B cell (primary cell): ENCODE measurements around the gene PLEKHG3. TPM values are rescaled to one million over a fixed set of nuclear protein-coding genes. Genes with fewer than 3 reads are reported as not detected.

Experiments used
- ATAC-seq: fragments of 200-7000 bp; cut with Tn5 transposase; one replicate; pipeline ENCODE4 v1.10.0; 2021; ENCODE audit warnings: low read depth, mild to moderate bottlenecking, moderate number of reproducible peaks, moderate library complexity
- CTCF ChIA-PET: fragments of 350-600 bp; sonication (Branson Sonifier 250); formaldehyde crosslinking; loops from one replicate; lab custom pipeline; 2021; ENCODE audit warnings: antibody characterized with exemption, inconsistent platforms; lab: Charles Lee
- POLR2A ChIA-PET: fragments of 350-600 bp; sonication (Branson Sonifier 250); formaldehyde crosslinking; loops from one replicate; lab custom pipeline; 2021; ENCODE audit warnings: antibody characterized with exemption; lab: Charles Lee
- DNase-seq: peaks from one replicate; pipeline ENCODE4 v3.0.0; 2013
- H2AFZ ChIP-seq: 2 replicates; pipeline ENCODE4 v1.6.1; 2012; ENCODE audit warnings: mild to moderate bottlenecking, low read depth, low read length; ENCODE audit not compliant: insufficient read depth, poor library complexity, severe bottlenecking
- H3K27ac ChIP-seq, 2 donors: 1 replicate in 1 of 2; 2 replicates in 1 of 2; pipeline ENCODE4 v1.5.1; 2012 to 2013; ENCODE audit warnings: low read length in 2 of 2, mild to moderate bottlenecking in 2 of 2, moderate library complexity in 1 of 2
- H3K27me3 ChIP-seq, 4 experiments: fragments of 200-600 bp in 1 of 4; sonication (generic) in 1 of 4; replicated peaks in 1 of 4; 1 replicate in 2 of 4; 2 replicates in 2 of 4; pipeline versions ENCODE4 v1.6.1 to v1.7.0; 2013 to 2016; ENCODE audit warnings: low read length in 3 of 4, mild to moderate bottlenecking in 2 of 4, mixed read lengths in 1 of 4, moderate library complexity in 1 of 4; ENCODE audit not compliant: insufficient read depth in 4 of 4, control insufficient read depth in 3 of 4; ENCODE audit errors: control extremely low read depth in 1 of 4
- H3K36me3 ChIP-seq, 2 experiments: replicated peaks in 1 of 2; 1 replicate in 1 of 2; 2 replicates in 1 of 2; pipeline versions ENCODE4 v1.6.1 to v1.7.1; 2013; ENCODE audit warnings: low read length in 1 of 2; ENCODE audit not compliant: insufficient read depth in 2 of 2, control insufficient read depth in 1 of 2; ENCODE audit errors: control extremely low read depth in 1 of 2, extremely low read depth in 1 of 2
- H3K4me1 ChIP-seq, 2 donors: fragments of 200-600 bp in 1 of 2; sonication (generic) in 1 of 2; 1 replicate in 1 of 2; 2 replicates in 1 of 2; pipeline versions ENCODE4 v1.5.1 to v1.6.1; 2013 to 2017; ENCODE audit warnings: low read length in 2 of 2; ENCODE audit not compliant: control insufficient read depth in 2 of 2, insufficient read depth in 2 of 2
- H3K4me2 ChIP-seq: replicated peaks from 2 replicates; pipeline ENCODE3; 2012; ENCODE audit warnings: mild to moderate bottlenecking, low read depth, low read length; ENCODE audit not compliant: poor library complexity, severe bottlenecking
- H3K4me3 ChIP-seq, 5 experiments: fragments of 200-600 bp in 1 of 5; sonication (generic) in 1 of 5; 1 replicate in 3 of 5; 2 replicates in 2 of 5; pipeline versions ENCODE4 v1.5.1 to v1.7.0; 2011 to 2016; ENCODE audit warnings: low read length in 4 of 5, mild to moderate bottlenecking in 4 of 5, low read depth in 2 of 5, control low read depth in 1 of 5, moderate library complexity in 1 of 5; ENCODE audit not compliant: insufficient read depth in 1 of 5; ENCODE audit errors: control extremely low read depth in 1 of 5, extremely low read depth in 1 of 5
- H3K79me2 ChIP-seq: fragments of 200-600 bp; sonication (generic); one replicate; pipeline ENCODE4 v1.6.0; 2016; ENCODE audit warnings: low read length; ENCODE audit not compliant: control insufficient read depth, insufficient read depth
- H3K9ac ChIP-seq: fragments of 200-600 bp; sonication (generic); 2 replicates; pipeline ENCODE4 v1.6.1; 2017; ENCODE audit warnings: mild to moderate bottlenecking, low read length, moderate library complexity
- H3K9me3 ChIP-seq, 3 donors: one replicate each; pipeline versions ENCODE4 v1.6.1 to v1.7.1; 2013; ENCODE audit warnings: low read length in 2 of 3; ENCODE audit not compliant: control insufficient read depth in 2 of 3, insufficient read depth in 1 of 3; ENCODE audit errors: control extremely low read depth in 1 of 3
- H4K20me1 ChIP-seq: 2 replicates; pipeline ENCODE4 v1.6.0; 2012; ENCODE audit warnings: mild to moderate bottlenecking, low read length; ENCODE audit not compliant: insufficient read depth, control insufficient read depth, poor library complexity, severe bottlenecking
- H3K27ac Mint-ChIP-seq: one replicate; pipeline ENCODE4 v1.8.0; 2021; ENCODE audit warnings: mixed read lengths
- H3K27me3 Mint-ChIP-seq: one replicate; pipeline ENCODE4 v1.8.0; 2021; ENCODE audit warnings: mixed read lengths
- H3K4me1 Mint-ChIP-seq: one replicate; pipeline ENCODE4 v1.8.0; 2021; ENCODE audit warnings: mixed read lengths
- H3K4me3 Mint-ChIP-seq: one replicate; pipeline ENCODE4 v1.8.0; 2021; ENCODE audit warnings: mixed read lengths
- H3K9me3 Mint-ChIP-seq: one replicate; pipeline ENCODE4 v1.8.0; 2022; ENCODE audit warnings: mixed read lengths; ENCODE audit not compliant: insufficient read depth
- EZH2 ChIP-seq: IDR thresholded peaks from 2 replicates; pipeline ENCODE4 v1.6.1; 2012; ENCODE audit warnings: borderline replicate concordance, low read depth, mild to moderate bottlenecking, moderate library complexity, low read length; ENCODE audit not compliant: insufficient read depth, poor library complexity, severe bottlenecking
- WGBS: methylation state at CpG from one replicate; pipeline ENCODE4 v1.1.5; 2013; ENCODE audit warnings: missing lambda C conversion rate; ENCODE audit not compliant: insufficient coverage; 5-methylcytosine and 5-hydroxymethylcytosine counted together
- intact Hi-C: fragments of 100-400 bp; cut with micrococcal nuclease; formaldehyde crosslinking; loops from one replicate; pipeline ENCODE4 v1.10.0; 2022
- polyA plus RNA-seq: library from polyadenylated mRNA; depleted of rRNA; stranded (reverse); fragments of >200 nt; gene quantifications from 2 replicates; pipeline ENCODE4 v1.2.3, GENCODE V29; 2012
- total RNA-seq, 2 donors: library from RNA; stranded (reverse); fragments of 120-200 nt in 1 of 2; gene quantifications; 1 replicate in 1 of 2; 2 replicates in 1 of 2; pipeline versions ENCODE4 v1.2.3 to v1.2.4, GENCODE V29; 2013 to 2022
- TF ChIP-seq, protein P1 (sequence below): fragments of 200-600 bp; IDR thresholded peaks from one replicate; pipeline ENCODE4 v1.8.0; 2022; ENCODE audit warnings: antibody characterized with exemption, mild to moderate bottlenecking

Gene PLEKHG3
- total and polyA plus RNA-seq, 2 donors (not counting 1 experiment from before 2014, with no cell fraction given), result 0.12 to 0.25 TPM

DNA sequence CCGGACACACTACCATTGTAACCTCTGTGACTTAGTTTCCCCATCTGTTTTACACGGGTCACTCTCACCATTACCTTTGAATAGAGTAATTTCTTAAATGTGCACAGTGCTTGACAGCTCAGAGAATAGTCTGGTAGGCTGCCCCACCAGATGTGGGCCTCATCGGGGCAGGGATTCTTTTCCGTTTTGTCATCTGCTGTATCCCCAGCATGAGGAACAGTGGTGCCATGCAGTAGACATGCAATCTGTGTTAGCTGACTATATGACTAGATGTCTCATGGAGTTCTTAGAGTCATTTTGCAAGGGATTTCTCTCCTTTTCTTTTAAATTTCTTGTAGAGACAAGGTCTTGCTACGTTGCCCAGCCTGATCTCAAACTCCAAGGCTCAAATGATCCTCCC is 44.9 kb upstream of the PLEKHG3 start:
- peaks cover 0 to 6% (median 4%) of the 10 kb centered on the region in 4 experiments for H3K27me3 ChIP-seq
- H3K27me3 Mint-ChIP-seq, result peaks cover 26% of the 10 kb centered on the region
- peaks cover 9% of the 10 kb centered on the region for H3K4me1 Mint-ChIP-seq
- H3K9me3 Mint-ChIP-seq, result no peaks in the 10 kb centered on the region
- ATAC-seq (no peak), DNase-seq (no peak)
- WGBS, result 64% methylated on average over 3 of the region's 5 CpGs
- TF ChIP-seq, protein P1, sequence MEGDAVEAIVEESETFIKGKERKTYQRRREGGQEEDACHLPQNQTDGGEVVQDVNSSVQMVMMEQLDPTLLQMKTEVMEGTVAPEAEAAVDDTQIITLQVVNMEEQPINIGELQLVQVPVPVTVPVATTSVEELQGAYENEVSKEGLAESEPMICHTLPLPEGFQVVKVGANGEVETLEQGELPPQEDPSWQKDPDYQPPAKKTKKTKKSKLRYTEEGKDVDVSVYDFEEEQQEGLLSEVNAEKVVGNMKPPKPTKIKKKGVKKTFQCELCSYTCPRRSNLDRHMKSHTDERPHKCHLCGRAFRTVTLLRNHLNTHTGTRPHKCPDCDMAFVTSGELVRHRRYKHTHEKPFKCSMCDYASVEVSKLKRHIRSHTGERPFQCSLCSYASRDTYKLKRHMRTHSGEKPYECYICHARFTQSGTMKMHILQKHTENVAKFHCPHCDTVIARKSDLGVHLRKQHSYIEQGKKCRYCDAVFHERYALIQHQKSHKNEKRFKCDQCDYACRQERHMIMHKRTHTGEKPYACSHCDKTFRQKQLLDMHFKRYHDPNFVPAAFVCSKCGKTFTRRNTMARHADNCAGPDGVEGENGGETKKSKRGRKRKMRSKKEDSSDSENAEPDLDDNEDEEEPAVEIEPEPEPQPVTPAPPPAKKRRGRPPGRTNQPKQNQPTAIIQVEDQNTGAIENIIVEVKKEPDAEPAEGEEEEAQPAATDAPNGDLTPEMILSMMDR, result no peak
- no peak for TF ChIP-seq EZH2
- H3K4me1 ChIP-seq, result peaks cover 0 to 5% of the 10 kb centered on the region in 2 donors
- POLR2A ChIA-PET, result no interaction called here
- no peaks in the 10 kb centered on the region for H3K79me2 ChIP-seq
- H4K20me1 ChIP-seq, result no peaks in the 10 kb centered on the region
- H3K4me3 ChIP-seq, result no peak overlapping the region
- peaks cover 0 to 2% (median 0%) of the 10 kb centered on the region in 3 donors for H3K9me3 ChIP-seq
- peak overlapping the region; percentile 51 for H2AFZ ChIP-seq
- peak overlapping the region; percentile 50 for H3K4me3 Mint-ChIP-seq
- intact Hi-C loops, result no loop called here
- peak overlapping the region; percentile 21 for H3K4me2 ChIP-seq
- peak overlapping the region; percentile 29 for H3K9ac ChIP-seq
- no peak overlapping the region for H3K27ac ChIP-seq
- CTCF ChIA-PET, result no interaction called here
- no peak overlapping the region for H3K27ac Mint-ChIP-seq
- no peaks in the 10 kb centered on the region for H3K36me3 ChIP-seq

DNA sequence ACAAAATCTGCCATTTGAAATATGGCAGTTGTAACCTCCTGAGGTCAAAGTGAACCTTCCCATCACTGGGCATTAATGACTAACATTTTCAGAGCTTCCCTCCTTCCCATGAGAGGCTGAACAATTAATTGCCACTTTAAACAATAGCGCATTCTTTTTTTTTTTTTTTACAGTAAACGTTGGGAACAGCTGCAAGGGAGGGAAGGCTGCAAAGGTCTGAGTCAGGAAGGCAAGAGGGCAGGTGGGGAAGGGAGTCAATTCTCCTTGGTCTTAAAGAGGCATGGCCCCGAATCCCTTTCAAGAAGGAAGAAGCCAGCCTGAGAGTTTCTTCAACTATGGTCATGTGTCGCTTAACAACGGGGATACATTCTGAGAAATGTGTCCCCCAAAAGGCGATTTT is 41.0 kb upstream of the PLEKHG3 start:
- peaks cover 0 to 5% of the 10 kb centered on the region in 2 donors for H3K4me1 ChIP-seq
- no peak overlapping the region for H3K27ac ChIP-seq
- H3K4me2 ChIP-seq, result no peak overlapping the region
- Mint-ChIP-seq H3K9me3 (no peaks in the 10 kb centered on the region), H3K4me1 (peaks cover 9% of the 10 kb centered on the region), H3K4me3 (no peak overlapping the region), H3K27ac (no peak overlapping the region), H3K27me3 (peaks cover 34% of the 10 kb centered on the region)
- no peak overlapping the region for H3K4me3 ChIP-seq
- no peaks in the 10 kb centered on the region for H3K36me3 ChIP-seq
- intact Hi-C loops, result no loop called here
- H4K20me1 ChIP-seq, result no peaks in the 10 kb centered on the region
- TF ChIP-seq EZH2, result no peak
- TF ChIP-seq, protein P1, result no peak
- ATAC-seq (no peak), DNase-seq (no peak)
- peaks cover 0 to 2% (median 0%) of the 10 kb centered on the region in 3 donors for H3K9me3 ChIP-seq
- H3K9ac ChIP-seq, result no peak overlapping the region
- WGBS, result 90% methylated on average over 2 of the region's 6 CpGs
- H2AFZ ChIP-seq, result no peak overlapping the region
- POLR2A ChIA-PET, result no interaction called here
- CTCF ChIA-PET, result no interaction called here
- no peaks in the 10 kb centered on the region for H3K79me2 ChIP-seq
- H3K27me3 ChIP-seq, result peaks cover 0 to 6% (median 4%) of the 10 kb centered on the region in 4 experiments
